Measurements from ENCODE around the gene USH1C. TPM values are rescaled to one million over a fixed set of nuclear protein-coding genes. Genes with fewer than 3 reads are reported as not detected.

USH1C gene
- total and polyA plus RNA-seq, 2 of the 13 experiments (the other 11 are each of a cell fraction or from before 2014, with no cell fraction given) = not detected

GRCh38 chr11:17477084-17477333 is 67.2 kb downstream of the USH1C start:
- no peaks in the 10 kb centered on the region for H3K79me2 ChIP-seq (ENCODE audit: insufficient read depth, low read length)
- no peaks in the 10 kb centered on the region for H3K36me3 ChIP-seq (replicated peaks in 1 of 2; ENCODE audit: control insufficient read depth in 1 of 2, insufficient read depth in 2 of 2, low read length in 2 of 2)
- no peaks in the 10 kb centered on the region for H4K20me1 ChIP-seq (ENCODE audit: insufficient read depth, low read length)
- DNase-seq (ENCODE audit: low spot score) (no peak), ATAC-seq (no peak), FAIRE-seq (no peak)
- TF ChIP-seq RFXANK (CRISPR knock-in tag; IDR thresholded peaks at IDR 0.05) (no peak), POLR2AphosphoS5 (IDR thresholded peaks at IDR 0.05; ENCODE audit: low read depth, low read length) (no peak), STAG1 (CRISPR knock-in tag; IDR thresholded peaks at IDR 0.05) (no peak), ZNF296 (CRISPR knock-in tag; conservative IDR thresholded peaks at IDR 0.05) (no peak), MED8 (CRISPR knock-in tag; IDR thresholded peaks at IDR 0.05; ENCODE audit: insufficient replicate concordance) (no peak)
- TF ChIP-seq, protein P1, sequence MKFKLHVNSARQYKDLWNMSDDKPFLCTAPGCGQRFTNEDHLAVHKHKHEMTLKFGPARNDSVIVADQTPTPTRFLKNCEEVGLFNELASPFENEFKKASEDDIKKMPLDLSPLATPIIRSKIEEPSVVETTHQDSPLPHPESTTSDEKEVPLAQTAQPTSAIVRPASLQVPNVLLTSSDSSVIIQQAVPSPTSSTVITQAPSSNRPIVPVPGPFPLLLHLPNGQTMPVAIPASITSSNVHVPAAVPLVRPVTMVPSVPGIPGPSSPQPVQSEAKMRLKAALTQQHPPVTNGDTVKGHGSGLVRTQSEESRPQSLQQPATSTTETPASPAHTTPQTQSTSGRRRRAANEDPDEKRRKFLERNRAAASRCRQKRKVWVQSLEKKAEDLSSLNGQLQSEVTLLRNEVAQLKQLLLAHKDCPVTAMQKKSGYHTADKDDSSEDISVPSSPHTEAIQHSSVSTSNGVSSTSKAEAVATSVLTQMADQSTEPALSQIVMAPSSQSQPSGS (CRISPR knock-in tag; IDR thresholded peaks at IDR 0.05) = no peak
- ChIA-PET CTCF (ENCODE audit: low intra/inter-chr PET ratio, low total read pairs) (no interaction called here), POLR2A (no interaction called here)
- H2AFZ ChIP-seq (ENCODE audit: low read length) = no peak overlapping the region
- no peak overlapping the region for H3K27ac ChIP-seq (ENCODE audit: extremely low read length, insufficient read depth, low read length)
- intact Hi-C loops (cut with micrococcal nuclease; ENCODE audit: unreplicated experiment) (no loop called here), in situ Hi-C loops (cut with HindIII; ENCODE audit: extremely low pct_ligation_motif_present, low pct_unique_long_range_greater_than_20kb) (no loop called here)
- WGBS (ENCODE audit: low lambda C conversion rate) = 19% methylated on average over 9 of the region's 9 CpGs
- H3K4me1 ChIP-seq (ENCODE audit: insufficient read depth, low read length) = no peaks in the 10 kb centered on the region
- no peak overlapping the region for H3K9ac ChIP-seq (ENCODE audit: insufficient read depth, low read depth, low read length)
- peaks cover 5 to 54% of the 10 kb centered on the region in 2 experiments for H3K27me3 ChIP-seq (ENCODE audit: control insufficient read depth in 1 of 2, insufficient read depth in 2 of 2, low read length in 2 of 2)
- no TSS peak for BruUV-seq (replicated peaks)
- no peak overlapping the region for H3K4me2 ChIP-seq (ENCODE audit: low read depth, low read length)
- H3K4me3 ChIP-seq (replicated peaks in 1 of 3; ENCODE audit: insufficient read depth in 1 of 3, low read depth in 2 of 3, low read length in 3 of 3) = no peak overlapping the region
- no peaks in the 10 kb centered on the region for H3K9me3 ChIP-seq (ENCODE audit: low read length)

- in situ Hi-C loops (cut with HindIII; ENCODE audit: extremely low pct_ligation_motif_present, low pct_unique_long_range_greater_than_20kb) = no loop called here
- Histone ChIP-seq H2AFZ (ENCODE audit: low read length) (no peak within 1 kb of the TSS), H3K9ac (ENCODE audit: insufficient read depth, low read depth, low read length) (no peak within 1 kb of the TSS), H3K4me2 (ENCODE audit: low read depth, low read length) (peak within 1 kb of the TSS; percentile 49), H3K36me3 (replicated peaks in 1 of 2; ENCODE audit: control insufficient read depth in 1 of 2, insufficient read depth in 2 of 2, low read length in 2 of 2) (no peaks in the 10 kb centered on the region), H3K27ac (ENCODE audit: extremely low read length, insufficient read depth, low read length) (no peak within 1 kb of the TSS), H3K79me2 (ENCODE audit: insufficient read depth, low read length) (no peaks in the 10 kb centered on the region), H4K20me1 (ENCODE audit: insufficient read depth, low read length) (no peaks in the 10 kb centered on the region), H3K4me1 (ENCODE audit: insufficient read depth, low read length) (no peaks in the 10 kb centered on the region), H3K27me3 (ENCODE audit: control insufficient read depth in 1 of 2, insufficient read depth in 2 of 2, low read length in 2 of 2) (peaks cover 5 to 54% of the 10 kb centered on the region in 2 experiments), H3K9me3 (ENCODE audit: low read length) (no peaks in the 10 kb centered on the region), H3K4me3 (replicated peaks in 1 of 3; ENCODE audit: insufficient read depth in 1 of 3, low read depth in 2 of 3, low read length in 3 of 3) (peak within 1 kb of the TSS; percentile 21 to 48 (median 31); a peak in 3 of 6 replicates)
- DNase-seq (ENCODE audit: low spot score) (no peak), ATAC-seq (peak; percentile 26), FAIRE-seq (no peak)
- BruUV-seq (replicated peaks) = no TSS peak
- intact Hi-C loops (cut with micrococcal nuclease; ENCODE audit: unreplicated experiment) = no loop called here
- POLR2A ChIA-PET = no interaction called here
- CTCF ChIA-PET (ENCODE audit: low intra/inter-chr PET ratio, low total read pairs) = no interaction called here
- WGBS (ENCODE audit: low lambda C conversion rate) = 16% methylated on average over 25 of the region's 80 CpGs
- TF ChIP-seq ZNF281 (CRISPR knock-in tag; IDR thresholded peaks at IDR 0.05; ENCODE audit: borderline replicate concordance) (no peak), NFATC3 (CRISPR knock-in tag; IDR thresholded peaks at IDR 0.05) (no peak), YY1 (IDR thresholded peaks at IDR 0.05; ENCODE audit: insufficient read depth, insufficient replicate concordance, low read depth, low read length) (no peak), NFE2 (CRISPR knock-in tag; IDR thresholded peaks at IDR 0.05) (no peak)
- TF ChIP-seq, protein P2, sequence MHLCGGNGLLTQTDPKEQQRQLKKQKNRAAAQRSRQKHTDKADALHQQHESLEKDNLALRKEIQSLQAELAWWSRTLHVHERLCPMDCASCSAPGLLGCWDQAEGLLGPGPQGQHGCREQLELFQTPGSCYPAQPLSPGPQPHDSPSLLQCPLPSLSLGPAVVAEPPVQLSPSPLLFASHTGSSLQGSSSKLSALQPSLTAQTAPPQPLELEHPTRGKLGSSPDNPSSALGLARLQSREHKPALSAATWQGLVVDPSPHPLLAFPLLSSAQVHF (CRISPR knock-in tag; IDR thresholded peaks at IDR 0.05) = no peak
- TF ChIP-seq, protein P3, sequence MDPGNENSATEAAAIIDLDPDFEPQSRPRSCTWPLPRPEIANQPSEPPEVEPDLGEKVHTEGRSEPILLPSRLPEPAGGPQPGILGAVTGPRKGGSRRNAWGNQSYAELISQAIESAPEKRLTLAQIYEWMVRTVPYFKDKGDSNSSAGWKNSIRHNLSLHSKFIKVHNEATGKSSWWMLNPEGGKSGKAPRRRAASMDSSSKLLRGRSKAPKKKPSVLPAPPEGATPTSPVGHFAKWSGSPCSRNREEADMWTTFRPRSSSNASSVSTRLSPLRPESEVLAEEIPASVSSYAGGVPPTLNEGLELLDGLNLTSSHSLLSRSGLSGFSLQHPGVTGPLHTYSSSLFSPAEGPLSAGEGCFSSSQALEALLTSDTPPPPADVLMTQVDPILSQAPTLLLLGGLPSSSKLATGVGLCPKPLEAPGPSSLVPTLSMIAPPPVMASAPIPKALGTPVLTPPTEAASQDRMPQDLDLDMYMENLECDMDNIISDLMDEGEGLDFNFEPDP (CRISPR knock-in tag; conservative IDR thresholded peaks at IDR 0.05) = no peak
Observed at GRCh38 chr11:17476317-17477083, 67.7 kb downstream of the USH1C start, which contains the start of gene ABCC8. Gene ABCC8 (minus strand): TSS chr11:17476845. CDS start chr11:17476776, 69 bp downstream.
